Measurements from ENCODE around the gene PABPN1L.

GRCh38 chr16:88844419-88845036, 21.9 kb downstream of the PABPN1L start:
- no peak for TF ChIP-seq REST (IDR thresholded peaks at IDR 0.05; ENCODE audit: insufficient read depth in 1 of 2, low read depth in 2 of 2, low read length in 2 of 2)
- no peak for TF ChIP-seq POLR2AphosphoS5 (IDR thresholded peaks at IDR 0.05; ENCODE audit: low read depth, low read length)
- TF ChIP-seq SIN3A (IDR thresholded peaks at IDR 0.05; ENCODE audit: borderline replicate concordance, insufficient read depth, low read length) = no peak

Measured in PFSK-1 (cell line).